Stimulated activated naive CD8-positive, alpha-beta T cell treated with anti-CD3 and anti-CD28 coated beads, Interleukin-15, Interleukin-2, amounts not matched to agents 100 U/mL and 50 U/mL, for 24 hours (primary cell): Measurements from ENCODE around the gene ACKR3.

Experiments
- ATAC-seq: fragments of 150-1000 bp; cut with Tn5 transposase; one replicate; pipeline ENCODE4 v1.10.0; 2021
- DNase-seq: peaks from one replicate; pipeline ENCODE4 v3.0.0; 2021

ACKR3 gene

DNA sequence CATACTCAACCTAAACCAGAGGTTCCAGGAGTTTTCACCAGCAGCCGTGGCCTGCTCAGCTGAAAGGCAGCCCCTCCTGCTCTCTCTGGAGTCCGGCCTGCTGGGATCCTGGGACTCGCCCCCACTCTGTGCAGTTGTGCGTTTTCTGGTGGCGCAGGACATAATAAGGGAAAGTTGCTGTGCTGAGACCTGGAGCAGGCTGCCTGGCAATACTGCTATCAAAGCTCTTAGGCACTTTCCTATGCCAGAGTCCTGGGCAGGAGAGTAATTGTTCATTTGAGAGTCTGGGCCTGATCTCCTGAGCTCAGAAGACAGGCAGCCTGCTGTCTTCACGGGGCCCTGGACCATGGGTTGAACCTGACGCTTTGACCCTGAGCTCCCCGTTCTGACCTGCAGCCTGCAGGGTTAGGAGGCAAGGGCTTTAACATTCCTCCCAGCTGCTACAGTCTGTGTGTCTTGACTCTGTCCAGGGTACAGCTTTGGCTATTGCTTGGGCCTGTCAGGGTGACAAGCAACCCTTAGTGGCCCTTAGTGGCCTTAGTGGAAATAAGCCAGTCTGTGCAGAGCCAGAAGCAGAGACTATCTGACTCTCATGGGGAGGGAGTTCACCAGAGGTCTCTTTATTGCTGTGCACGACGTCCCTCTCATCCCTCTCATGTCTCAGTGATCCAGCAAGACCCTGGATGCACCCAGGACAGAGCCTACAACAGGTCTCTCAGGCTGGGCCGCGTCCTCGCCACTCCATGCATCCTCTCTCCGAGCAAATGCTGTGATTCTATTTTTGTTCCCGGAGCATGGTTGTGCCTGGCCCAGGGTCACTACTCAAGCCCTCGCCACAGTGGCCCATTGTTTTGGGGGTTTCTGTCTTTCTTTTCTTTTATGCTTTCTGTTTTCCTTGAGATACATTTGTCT, 60.6 kb downstream of the ACKR3 start:
- ATAC-seq (no peak), DNase-seq (no peak)

DNA sequence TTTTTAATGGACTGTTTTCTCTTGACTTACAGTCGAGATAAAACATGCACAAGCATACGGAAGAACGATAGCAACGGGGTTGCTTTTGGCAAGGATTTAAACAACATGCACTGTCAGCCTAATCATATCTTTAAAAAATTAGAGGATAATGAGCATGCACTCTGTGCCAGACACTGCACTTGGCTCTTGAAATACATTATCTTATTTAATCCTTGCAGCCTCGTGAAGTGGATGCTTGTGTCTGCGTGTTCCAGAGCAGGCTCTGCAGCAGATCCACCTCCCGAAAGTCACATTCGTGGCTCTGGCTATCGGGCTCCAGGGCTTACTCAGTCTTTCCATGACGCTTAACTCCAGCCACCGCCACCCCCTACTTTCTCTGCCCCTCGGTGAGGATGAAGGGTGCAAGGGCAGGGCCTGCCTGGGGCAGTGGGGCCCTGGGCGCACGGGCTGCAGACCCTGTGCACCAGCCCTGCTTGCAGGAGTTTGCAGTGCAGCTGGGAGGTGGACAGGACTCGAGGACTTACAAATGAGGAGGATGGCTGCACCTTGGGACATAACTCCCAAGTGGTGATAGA, 61.7 kb downstream of the ACKR3 start:
- no peak for DNase-seq
- no peak for ATAC-seq

DNA sequence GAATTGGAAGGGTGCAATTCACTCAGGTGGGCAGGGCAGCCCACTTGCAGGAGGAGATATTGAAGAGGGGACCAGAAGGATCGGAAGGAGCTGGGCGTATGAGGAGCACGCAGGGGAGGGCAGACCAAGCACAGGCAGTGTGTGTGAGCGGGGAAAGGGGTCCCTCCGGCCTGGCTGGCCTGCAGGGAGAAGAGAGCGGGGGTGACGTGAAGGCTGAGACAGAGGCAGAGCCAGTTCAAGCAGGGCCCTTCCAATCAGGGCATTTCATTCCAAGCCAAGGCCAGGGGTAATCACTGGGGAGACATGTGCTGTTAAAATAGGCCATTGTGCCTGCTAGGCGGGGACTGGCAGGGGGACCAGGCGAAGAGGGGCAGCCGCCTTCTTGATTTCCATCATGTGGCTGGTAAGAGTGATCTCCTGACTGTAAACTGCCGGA, 62.2 kb downstream of the ACKR3 start:
- DNase-seq (no peak), ATAC-seq (no peak)
